ENCODE data around the gene ATP13A1. TPM values are rescaled to one million over a fixed set of nuclear protein-coding genes. Genes with fewer than 3 reads are reported as not detected.

The ATP13A1 gene
- total and polyA plus RNA-seq, 2 of the 8 experiments (the other 6 are each of a cell fraction or from before 2014, with no cell fraction given): 33.0 to 64.2 TPM

- POLR2A ChIA-PET (ENCODE audit: partially characterized antibody): interaction anchor here (0.8 to 2.4 kb wide), 5 partner anchors 9 to 296 kb away, joined by 3 to 20 read pairs (median 3); no protein-coding TSS in a partner anchor
- TF ChIP-seq SP4 (IDR thresholded peaks at IDR 0.05; ENCODE audit: low read length) (no peak), RAD21 (IDR thresholded peaks at IDR 0.05 in 1 of 2, conservative IDR thresholded peaks at IDR 0.05 in 1 of 2; ENCODE audit: low read depth in 2 of 2, low read length in 2 of 2) (no peak), RNF2 (IDR thresholded peaks at IDR 0.05; ENCODE audit: borderline replicate concordance, low read depth, low read length, missing control alignments, poor library complexity, severe bottlenecking) (no peak), RBBP5 (IDR thresholded peaks at IDR 0.05; ENCODE audit: borderline replicate concordance, low read depth, low read length) (no peak), TAF7 (optimal IDR thresholded peaks at IDR 0.05; ENCODE audit: borderline replicate concordance, low read depth, low read length) (no peak), EZH2 (IDR thresholded peaks at IDR 0.05; ENCODE audit: low read depth, low read length, severe bottlenecking) (no peak), E2F6 (IDR thresholded peaks at IDR 0.05) (no peak), ZNF274 (IDR thresholded peaks at IDR 0.05; ENCODE audit: borderline replicate concordance, extremely low read depth, low read length) (no peak), KDM5A (IDR thresholded peaks at IDR 0.05; ENCODE audit: low read length) (no peak), BACH1 (IDR thresholded peaks at IDR 0.05; ENCODE audit: low read length) (no peak), SP2 (IDR thresholded peaks at IDR 0.05; ENCODE audit: low read length) (no peak)
Observed at GRCh38 chr19:19661141-19661674, 2.3 kb downstream of the ATP13A1 start.

More at GRCh38 chr19:19661141-19661674, 2.3 kb downstream of the ATP13A1 start:
- no peak overlapping the region for H3K23ac ChIP-seq (ENCODE audit: insufficient read length)
- no peak overlapping the region for H3K4me3 ChIP-seq (ENCODE audit: extremely low read depth in 1 of 4, insufficient read depth in 2 of 4, low read depth in 3 of 4, low read length in 4 of 4)
- H2BK12ac ChIP-seq (ENCODE audit: low read depth, low read length): no peak overlapping the region
- H3K4ac ChIP-seq (replicated peaks; ENCODE audit: insufficient read length, low read depth, low read length): no peak overlapping the region
- no peaks in the 10 kb centered on the region for H3K9me3 ChIP-seq (ENCODE audit: insufficient read depth in 2 of 2, low read depth in 1 of 2, low read length in 1 of 2)
- H2AFZ ChIP-seq (ENCODE audit: low read length): no peak overlapping the region
- no peak overlapping the region for H3K9ac ChIP-seq (replicated peaks in 1 of 4; ENCODE audit: extremely low read depth in 1 of 4, low read depth in 3 of 4, low read length in 3 of 4)
- H3K4me1 ChIP-seq (replicated peaks in 1 of 4; ENCODE audit: control insufficient read depth in 3 of 4, insufficient read depth in 4 of 4, low read length in 3 of 4): peaks cover 3 to 11% (median 6%) of the 10 kb centered on the region in 4 experiments; a peak in 5 of 7 replicates
- peaks cover 20 to 36% (median 27%) of the 10 kb centered on the region in 4 experiments for H3K36me3 ChIP-seq (ENCODE audit: control insufficient read depth in 2 of 4, insufficient read depth in 4 of 4, low read length in 3 of 4)
- H3K79me1 ChIP-seq (ENCODE audit: low read depth, low read length): peaks cover 16% of the 10 kb centered on the region
- H4K20me1 ChIP-seq (replicated peaks in 1 of 2; ENCODE audit: control insufficient read depth in 1 of 2, insufficient read depth in 2 of 2, low read length in 2 of 2): peaks cover 6 to 22% of the 10 kb centered on the region in 2 experiments
- H4K8ac ChIP-seq (ENCODE audit: extremely low read depth, insufficient read depth, low read length): peak overlapping the region; percentile 41; the same call in 1 of the 2 replicates
- no peak overlapping the region for H2BK120ac ChIP-seq (replicated peaks; ENCODE audit: low read depth, low read length)
- H2BK15ac ChIP-seq (ENCODE audit: low read length): no peak overlapping the region
- H3K27me3 ChIP-seq (replicated peaks in 1 of 4; ENCODE audit: control insufficient read depth in 3 of 4, extremely low read depth in 1 of 4, insufficient read depth in 3 of 4, low read length in 3 of 4): no peaks in the 10 kb centered on the region
- H3K4me2 ChIP-seq (ENCODE audit: insufficient read depth in 1 of 2, low read depth in 2 of 2, low read length in 2 of 2): peak overlapping the region in 1 of 2 experiments; percentile 72; a peak in 1 of 4 replicates
- CTCF ChIA-PET (ENCODE audit: partially characterized antibody): interaction anchor here (0.5 to 2.4 kb wide), 4 partner anchors 9 to 387 kb away, joined by 3 to 9 read pairs (median 4); no protein-coding TSS in a partner anchor
- DNase-seq (ENCODE audit: low read depth in 1 of 2, low spot score in 2 of 2): peak in 1 of 2 experiments; percentile 32
- FAIRE-seq: no peak
- H3K14ac ChIP-seq (ENCODE audit: insufficient read length): no peak overlapping the region
- H3K79me2 ChIP-seq (ENCODE audit: control insufficient read depth in 1 of 2, insufficient read depth in 2 of 2, low read length in 2 of 2): peaks cover 21 to 30% of the 10 kb centered on the region in 2 experiments
- H2BK5ac ChIP-seq (ENCODE audit: low read depth, low read length): no peak overlapping the region
- H4K91ac ChIP-seq (replicated peaks; ENCODE audit: insufficient read length, low read length): no peak overlapping the region
- no peaks in the 10 kb centered on the region for H3K23me2 ChIP-seq (ENCODE audit: low read depth, low read length)
- no peak overlapping the region for H3K56ac ChIP-seq (replicated peaks; ENCODE audit: insufficient read length, low read depth, low read length)
- 87% methylated on average over 6 of the region's 10 CpGs; no CpG with 5 or more reads in 1 of the 2 experiments for WGBS, 2 experiments (ENCODE audit: extremely low coverage in 1 of 2, insufficient coverage in 1 of 2, insufficient read length in 1 of 2, insufficient replicate concordance in 2 of 2, low coverage in 1 of 2, low lambda C conversion rate in 2 of 2, missing lambda C conversion rate in 1 of 2)
- H2BK20ac ChIP-seq (ENCODE audit: low read length): no peak overlapping the region; the same call in 1 of the 2 replicates
- H3K27ac ChIP-seq (ENCODE audit: low read depth, low read length): no peak overlapping the region
- no peak overlapping the region for H3K18ac ChIP-seq (ENCODE audit: extremely low read depth, low read length)
- no peak overlapping the region for H4K5ac ChIP-seq (ENCODE audit: insufficient read length, low read depth, low read length)
- no peak overlapping the region for H2AK5ac ChIP-seq (ENCODE audit: low read depth, low read length)
